GM12864 (cell line): ENCODE results near the gene CROCC.
A peak's percentile ranks its signal among the peaks of the same experiment; 100 is the strongest.

ENCODE experiments used
- DNase-seq: peaks from one replicate; pipeline ENCODE4 v3.0.0-alpha.2; 2011; ENCODE audit warnings: low read depth
- H3K4me3 ChIP-seq: 2 replicates; pipeline ENCODE4 v1.5.1; 2011; ENCODE audit warnings: mild to moderate bottlenecking, low read depth, low read length, control low read depth
- TF ChIP-seq, protein P1 (sequence below): IDR thresholded peaks from 2 replicates; pipeline ENCODE4 v1.5.1; 2011; ENCODE audit warnings: low read depth, mild to moderate bottlenecking, moderate library complexity, low read length, control low read depth, inconsistent platforms; ENCODE audit errors: missing control alignments

CROCC gene

DNA sequence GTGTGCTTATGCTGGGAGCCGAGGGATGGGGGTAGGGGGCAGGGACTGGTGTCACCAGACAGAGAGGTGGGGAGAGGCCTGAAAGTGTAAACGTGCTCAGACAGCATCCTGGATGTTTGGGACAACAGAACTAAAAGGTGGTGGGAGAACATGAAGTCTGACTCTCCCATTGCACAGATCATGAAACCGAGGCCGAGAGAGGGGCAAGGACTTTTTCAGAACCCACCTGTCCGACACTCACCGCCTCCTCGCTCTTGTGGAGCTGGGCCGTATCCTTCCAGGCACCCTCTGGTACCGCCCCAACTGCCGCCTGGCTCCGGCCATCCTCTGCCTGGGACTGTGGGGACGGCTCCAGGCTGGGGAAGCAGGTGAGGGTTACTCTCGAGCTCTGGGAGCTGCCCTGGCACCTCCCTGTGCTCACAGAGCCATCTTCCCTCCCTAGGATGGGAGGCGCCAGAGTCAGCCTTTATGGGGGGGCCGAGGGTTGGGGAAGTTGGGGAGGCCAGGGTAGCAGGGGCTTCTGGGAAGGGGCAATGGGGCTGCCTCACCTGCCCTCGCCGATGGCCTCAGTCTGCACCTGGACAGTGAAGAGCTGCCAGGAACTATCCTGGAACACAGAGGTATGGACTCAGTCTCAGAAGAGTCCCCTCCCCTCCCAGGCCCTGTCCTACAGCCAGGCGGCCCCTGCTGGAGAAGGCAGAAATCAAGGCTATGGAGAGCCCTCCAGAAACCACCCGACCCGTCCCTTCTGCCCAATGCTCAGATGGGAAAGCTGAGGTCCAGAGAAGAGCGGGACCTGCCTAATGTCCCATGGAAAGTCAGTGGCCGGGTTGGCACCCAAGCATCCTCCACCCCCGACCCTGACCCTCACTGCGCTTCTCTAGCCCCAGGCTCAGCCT is 83.0 kb downstream of the CROCC start:
- TF ChIP-seq, protein P1, sequence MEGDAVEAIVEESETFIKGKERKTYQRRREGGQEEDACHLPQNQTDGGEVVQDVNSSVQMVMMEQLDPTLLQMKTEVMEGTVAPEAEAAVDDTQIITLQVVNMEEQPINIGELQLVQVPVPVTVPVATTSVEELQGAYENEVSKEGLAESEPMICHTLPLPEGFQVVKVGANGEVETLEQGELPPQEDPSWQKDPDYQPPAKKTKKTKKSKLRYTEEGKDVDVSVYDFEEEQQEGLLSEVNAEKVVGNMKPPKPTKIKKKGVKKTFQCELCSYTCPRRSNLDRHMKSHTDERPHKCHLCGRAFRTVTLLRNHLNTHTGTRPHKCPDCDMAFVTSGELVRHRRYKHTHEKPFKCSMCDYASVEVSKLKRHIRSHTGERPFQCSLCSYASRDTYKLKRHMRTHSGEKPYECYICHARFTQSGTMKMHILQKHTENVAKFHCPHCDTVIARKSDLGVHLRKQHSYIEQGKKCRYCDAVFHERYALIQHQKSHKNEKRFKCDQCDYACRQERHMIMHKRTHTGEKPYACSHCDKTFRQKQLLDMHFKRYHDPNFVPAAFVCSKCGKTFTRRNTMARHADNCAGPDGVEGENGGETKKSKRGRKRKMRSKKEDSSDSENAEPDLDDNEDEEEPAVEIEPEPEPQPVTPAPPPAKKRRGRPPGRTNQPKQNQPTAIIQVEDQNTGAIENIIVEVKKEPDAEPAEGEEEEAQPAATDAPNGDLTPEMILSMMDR = no peak
- no peak overlapping the region for H3K4me3 ChIP-seq
- no peak for DNase-seq

DNA sequence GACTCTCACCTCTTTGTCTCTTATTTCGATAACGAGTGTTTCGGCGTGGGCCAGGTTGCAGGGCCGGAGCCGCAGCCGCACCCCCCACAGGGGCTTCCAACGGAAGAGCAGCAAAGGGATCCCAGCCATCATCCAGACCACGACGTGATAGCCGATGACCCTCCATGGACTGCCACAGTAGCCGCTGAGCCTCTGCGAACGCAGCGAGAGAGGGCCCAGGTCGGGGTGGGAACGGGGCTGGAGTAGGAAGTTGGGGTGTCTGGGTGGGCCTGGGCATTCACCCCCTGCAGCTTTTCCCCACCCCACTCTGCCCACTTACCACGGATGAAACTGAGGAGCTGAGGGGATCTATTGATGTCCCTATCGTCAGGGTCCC is 83.6 kb downstream of the CROCC start:
- no peak overlapping the region for H3K4me3 ChIP-seq
- TF ChIP-seq, protein P1 = no peak
- DNase-seq = no peak

DNA sequence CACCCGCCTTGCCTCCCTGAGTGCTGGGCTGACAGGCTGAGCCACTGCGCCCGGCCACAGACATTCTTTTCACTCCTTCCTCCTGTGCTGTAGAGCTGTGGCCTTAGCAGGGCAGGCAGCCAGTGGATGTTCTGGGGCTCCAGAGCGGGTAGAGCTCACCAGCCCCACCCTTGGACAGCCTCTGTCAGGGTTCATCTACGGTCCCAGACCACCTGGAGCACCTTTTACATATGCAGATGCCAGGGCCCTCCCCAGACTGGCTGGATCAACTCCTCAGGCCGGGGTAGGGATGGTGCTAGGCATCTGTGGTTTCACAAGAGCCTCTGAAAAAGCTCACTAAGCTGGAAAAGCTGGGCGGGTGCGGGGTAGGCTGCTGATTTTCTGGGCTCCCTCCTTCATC is 85.4 kb downstream of the CROCC start:
- no peak for DNase-seq
- TF ChIP-seq, protein P1 = no peak
- H3K4me3 ChIP-seq = no peak overlapping the region

DNA sequence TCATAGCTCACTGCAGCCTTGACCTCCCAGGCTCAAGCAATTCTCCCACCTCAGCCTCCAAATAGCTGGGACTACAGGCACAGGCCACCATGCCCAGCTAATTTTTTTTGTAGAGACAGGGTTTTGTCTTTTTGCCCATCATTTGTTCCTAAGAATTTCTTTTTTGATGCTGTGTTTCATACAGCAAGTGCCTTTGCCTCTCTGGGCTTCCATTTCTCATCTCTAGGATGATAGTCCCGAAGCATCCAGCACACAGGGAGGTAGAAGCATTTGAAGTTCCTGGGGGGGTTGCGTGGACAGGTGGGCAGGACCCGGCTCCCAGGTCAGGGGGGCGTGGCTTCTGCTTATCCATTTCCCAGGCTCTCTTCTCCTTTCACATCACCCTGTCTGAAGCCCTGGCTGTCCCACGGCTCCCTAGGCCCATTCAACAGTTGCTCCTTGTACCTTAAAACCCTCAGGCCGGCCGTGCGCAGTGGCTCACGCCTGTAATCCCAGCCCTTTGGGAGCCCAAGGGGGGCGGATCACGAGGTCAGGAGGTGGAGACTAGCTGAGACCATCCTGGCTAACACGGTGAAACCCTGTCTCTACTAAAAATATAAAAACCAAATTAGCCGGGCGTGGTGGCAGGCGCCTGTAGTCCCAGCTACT is 86.6 kb downstream of the CROCC start:
- no peak for DNase-seq
- no peak overlapping the region for H3K4me3 ChIP-seq
- TF ChIP-seq, protein P1 = no peak

DNA sequence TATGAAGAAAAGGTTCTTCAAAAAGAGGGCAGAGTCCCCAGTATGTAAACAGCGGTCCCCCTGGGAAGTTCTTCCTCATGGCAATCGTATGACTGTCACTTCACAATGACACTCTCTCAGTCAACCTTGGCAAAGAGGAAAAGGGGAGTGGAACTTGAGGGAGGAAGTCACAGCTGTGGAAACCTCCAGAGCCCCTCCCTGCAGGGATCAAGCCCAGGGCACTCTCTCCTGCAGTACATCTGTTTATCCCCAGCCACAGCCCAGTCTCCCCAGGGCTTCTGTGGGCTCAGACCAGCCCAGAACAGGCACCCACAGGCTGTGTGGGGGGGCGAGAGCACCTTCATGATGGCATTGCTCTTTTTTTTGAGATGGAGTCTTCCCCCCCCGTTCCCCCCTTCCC is 88.0 kb downstream of the CROCC start:
- no peak for DNase-seq
- no peak overlapping the region for H3K4me3 ChIP-seq

DNA sequence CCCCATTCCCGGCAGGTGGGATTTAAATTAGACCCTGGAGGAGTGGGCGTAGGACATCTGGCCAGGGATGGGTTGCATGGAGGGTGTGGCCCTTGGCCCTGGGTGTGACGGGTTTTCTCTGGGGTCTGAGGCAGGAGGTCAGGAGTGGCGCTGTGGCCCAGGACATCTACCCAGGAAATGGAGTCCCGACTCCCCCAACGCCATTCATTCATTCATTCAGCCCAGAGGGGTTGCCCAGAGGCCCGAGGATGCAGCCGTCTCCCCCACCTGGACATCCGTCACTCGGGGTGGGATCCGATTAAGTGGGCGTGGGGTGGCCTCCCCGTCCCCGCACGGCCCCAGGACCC is 89.3 kb downstream of the CROCC start:
- no peak for DNase-seq
- TF ChIP-seq, protein P1 = no peak
- H3K4me3 ChIP-seq = peak overlapping the region; percentile 86

More for the DNA sequence above, 88.0 kb downstream of the CROCC start:
- TF ChIP-seq, protein P1 = no peak
